Activated T-cell treated with anti-CD3 and anti-CD28 coated beads, Interleukin-2, amount 50 U/mL, for 1 hour (primary cell): ENCODE data around the gene PCED1B.
"Not testable (repeated sequence)": the region's sequence is repeated elsewhere in the genome, so short reads cannot be mapped to it uniquely, and the experiment has no call there.

ENCODE experiments used
- DNase-seq: peaks from one replicate; pipeline ENCODE4 v3.0.0-alpha.2; 2020

The PCED1B gene

GRCh38 chr12:47213396-47213795 lies 134.0 kb downstream of the PCED1B start:
- DNase-seq: no peak

GRCh38 chr12:47214001-47214619 lies 134.7 kb downstream of the PCED1B start:
- DNase-seq: no peak

GRCh38 chr12:47214771-47215170 lies 135.3 kb downstream of the PCED1B start:
- DNase-seq: no peak

GRCh38 chr12:47216150-47216677 lies 136.8 kb downstream of the PCED1B start:
- peak; percentile 68 for DNase-seq

- DNase-seq: not testable (repeated sequence)
Measured at GRCh38 chr12:47217595-47217869, 138.1 kb downstream of the PCED1B start.

GRCh38 chr12:47218191-47218654 lies 138.8 kb downstream of the PCED1B start:
- DNase-seq: peak; percentile 53

GRCh38 chr12:47219243-47219642 lies 139.8 kb downstream of the PCED1B start:
- DNase-seq: no peak

- no peak for DNase-seq
Measured at GRCh38 chr12:47221256-47222023, 142.0 kb downstream of the PCED1B start.

- no peak for DNase-seq
Measured at GRCh38 chr12:47222520-47223030, 143.2 kb downstream of the PCED1B start.

- no peak for DNase-seq
Measured at GRCh38 chr12:47223031-47223847, 143.8 kb downstream of the PCED1B start.

- no peak for DNase-seq
Measured at GRCh38 chr12:47223848-47224213, 144.4 kb downstream of the PCED1B start.

GRCh38 chr12:47224563-47225133 lies 145.2 kb downstream of the PCED1B start:
- no peak for DNase-seq

GRCh38 chr12:47225356-47225755 lies 145.9 kb downstream of the PCED1B start:
- no peak for DNase-seq

GRCh38 chr12:47226199-47226598 lies 146.8 kb downstream of the PCED1B start:
- no peak for DNase-seq

- DNase-seq: no peak
Measured at GRCh38 chr12:47228802-47229201, 149.4 kb downstream of the PCED1B start.

GRCh38 chr12:47231456-47231855 lies 152.0 kb downstream of the PCED1B start:
- DNase-seq: no peak

- DNase-seq: no peak
Measured at GRCh38 chr12:47234576-47235141, 155.2 kb downstream of the PCED1B start.

GRCh38 chr12:47235258-47236040 lies 156.0 kb downstream of the PCED1B start:
- no peak for DNase-seq

- DNase-seq: no peak
Measured at GRCh38 chr12:47236109-47236714, 156.8 kb downstream of the PCED1B start.

GRCh38 chr12:47237751-47238211 lies 158.4 kb downstream of the PCED1B start:
- no peak for DNase-seq

- DNase-seq: no peak
Measured at GRCh38 chr12:47238669-47239114, 159.3 kb downstream of the PCED1B start.
